GM19463 (cell line): Measurements from ENCODE around the gene ESPNL.
"Not testable (repeated sequence)": the region's sequence is repeated elsewhere in the genome, so short reads cannot be mapped to it uniquely, and the experiment has no call there.

Source experiments
- ATAC-seq: cut with Tn5 transposase; IDR thresholded peaks from one replicate; pipeline ENCODE4 v1.9.1; 2021; ENCODE audit warnings: mild to moderate bottlenecking, moderate library complexity; ENCODE audit not compliant: unreplicated experiment

ESPNL gene

DNA sequence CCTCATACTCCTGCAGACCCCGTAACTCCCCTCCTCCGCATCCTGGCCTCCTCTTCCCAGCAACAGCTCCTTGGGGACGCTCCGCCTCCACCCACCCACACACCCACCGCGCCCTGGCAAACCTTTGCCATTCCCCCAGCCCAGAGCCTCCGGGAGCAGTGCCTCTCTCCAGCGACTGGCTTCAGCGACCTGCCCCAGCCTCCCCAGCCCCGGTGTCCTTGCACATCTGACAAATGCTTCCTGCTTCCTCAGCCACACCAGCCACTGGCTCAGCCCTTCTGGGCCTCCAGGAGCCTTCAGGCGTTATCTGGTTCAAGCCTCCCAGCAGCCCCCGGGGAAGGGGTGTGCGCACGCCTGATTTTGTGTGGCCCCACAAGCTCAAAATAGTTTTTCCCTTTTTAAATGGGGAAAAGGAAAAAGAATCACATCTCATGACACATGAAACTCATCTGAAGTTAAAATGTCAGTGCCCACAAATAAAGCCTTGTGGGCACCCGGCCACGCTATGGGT, 14.2 kb downstream of the ESPNL start:
- ATAC-seq = no peak

DNA sequence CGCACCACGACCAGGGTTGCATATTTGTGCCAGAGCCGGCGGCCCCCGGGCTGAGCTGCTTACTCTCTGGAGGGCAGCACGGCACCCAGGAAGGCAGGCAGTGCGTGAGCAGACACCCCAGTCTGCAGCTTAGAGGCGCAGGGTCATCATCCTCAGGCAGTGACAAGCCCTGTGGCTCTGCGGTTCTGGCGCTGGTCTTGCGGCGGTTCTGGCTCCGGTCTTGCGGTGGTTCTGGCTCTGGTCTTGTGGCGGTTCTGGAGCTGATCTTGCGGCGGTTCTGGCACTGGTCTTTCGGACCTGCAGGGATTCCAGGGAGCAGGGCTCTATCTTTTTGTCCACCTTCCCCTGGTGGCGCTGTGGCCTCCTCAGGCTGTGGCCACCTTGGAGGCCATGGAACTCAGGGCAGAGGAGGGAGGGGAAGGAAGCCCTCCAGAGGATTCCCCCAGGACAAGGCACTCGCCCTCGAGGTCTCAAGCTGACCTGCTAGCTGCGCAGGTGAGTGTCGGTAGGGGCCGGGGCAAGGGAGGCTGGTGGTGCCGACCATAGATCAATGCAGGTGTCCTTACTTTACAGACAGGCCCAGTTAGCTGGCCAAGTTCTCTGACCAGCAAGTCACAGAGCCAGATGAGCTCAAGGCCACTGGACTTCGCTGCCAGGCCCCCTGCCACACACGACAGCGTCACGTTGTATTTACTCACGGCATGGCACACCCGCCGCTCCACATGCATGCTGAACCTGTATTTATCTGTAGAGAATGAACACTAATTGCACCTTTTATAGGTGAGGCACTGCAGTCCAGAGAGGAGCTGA, 14.9 kb downstream of the ESPNL start:
- no peak for ATAC-seq

DNA sequence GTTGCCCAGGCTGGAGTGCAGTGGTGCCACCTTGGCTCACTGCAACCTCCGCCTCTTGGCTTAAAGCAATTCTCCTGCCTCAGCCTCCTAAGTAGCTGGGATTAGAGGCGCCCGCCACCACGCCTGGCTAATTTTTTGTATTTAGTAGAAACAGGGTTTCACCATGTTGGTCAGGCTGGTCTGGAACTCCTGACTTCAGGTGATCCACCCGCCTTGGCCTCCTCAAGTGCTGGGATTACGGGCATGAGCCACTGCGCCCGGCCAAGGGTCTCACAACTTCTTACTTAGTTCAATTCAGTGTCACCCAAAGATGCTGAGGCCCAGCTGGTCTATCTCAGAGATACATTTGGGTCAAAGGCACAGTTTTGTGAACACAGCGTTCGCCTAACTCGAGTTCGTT, 15.6 kb downstream of the ESPNL start:
- ATAC-seq = not testable (repeated sequence)

DNA sequence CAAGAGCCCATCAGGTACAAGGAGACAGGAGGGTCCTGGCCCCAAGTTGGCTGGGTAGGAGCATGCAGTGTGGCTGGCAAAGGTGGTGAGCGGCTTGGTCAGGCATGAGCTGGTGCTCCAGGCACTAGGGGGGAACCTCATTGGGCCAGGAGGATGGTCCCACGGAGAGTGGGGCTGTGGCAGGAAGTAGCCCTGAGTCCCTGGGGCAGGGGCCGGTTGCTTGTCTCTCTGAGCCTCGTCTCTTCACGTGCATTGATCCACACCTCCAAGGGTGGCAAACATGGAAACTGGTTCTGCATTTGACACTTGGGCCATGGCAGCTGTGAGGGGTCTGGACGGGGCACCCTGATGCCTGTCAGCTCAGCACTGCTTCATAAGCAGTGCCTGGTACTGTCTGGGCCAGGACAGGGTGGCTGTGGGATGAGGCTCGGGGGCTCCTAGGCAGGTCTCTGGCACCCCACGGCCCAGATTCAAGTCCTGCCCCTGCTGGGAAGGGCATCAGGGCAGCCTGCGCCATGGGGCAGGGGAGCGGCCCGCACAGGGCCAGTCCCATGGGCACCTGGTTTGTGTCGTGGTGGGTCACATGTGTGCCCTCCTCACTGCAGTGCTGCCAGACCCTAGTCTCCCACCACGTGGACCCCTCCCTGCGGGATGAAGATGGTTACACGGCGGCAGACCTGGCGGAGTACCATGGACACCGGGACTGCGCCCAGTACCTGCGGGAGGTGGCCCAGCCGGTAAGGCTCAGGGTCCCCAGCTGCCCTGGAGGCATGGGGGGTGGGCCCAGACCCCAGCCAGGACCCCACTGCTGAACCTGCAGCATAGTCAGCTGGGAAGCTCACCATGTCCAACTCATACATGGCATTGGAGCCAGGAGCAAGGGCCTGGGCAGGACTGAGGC, 16.4 kb downstream of the ESPNL start:
- no peak for ATAC-seq

DNA sequence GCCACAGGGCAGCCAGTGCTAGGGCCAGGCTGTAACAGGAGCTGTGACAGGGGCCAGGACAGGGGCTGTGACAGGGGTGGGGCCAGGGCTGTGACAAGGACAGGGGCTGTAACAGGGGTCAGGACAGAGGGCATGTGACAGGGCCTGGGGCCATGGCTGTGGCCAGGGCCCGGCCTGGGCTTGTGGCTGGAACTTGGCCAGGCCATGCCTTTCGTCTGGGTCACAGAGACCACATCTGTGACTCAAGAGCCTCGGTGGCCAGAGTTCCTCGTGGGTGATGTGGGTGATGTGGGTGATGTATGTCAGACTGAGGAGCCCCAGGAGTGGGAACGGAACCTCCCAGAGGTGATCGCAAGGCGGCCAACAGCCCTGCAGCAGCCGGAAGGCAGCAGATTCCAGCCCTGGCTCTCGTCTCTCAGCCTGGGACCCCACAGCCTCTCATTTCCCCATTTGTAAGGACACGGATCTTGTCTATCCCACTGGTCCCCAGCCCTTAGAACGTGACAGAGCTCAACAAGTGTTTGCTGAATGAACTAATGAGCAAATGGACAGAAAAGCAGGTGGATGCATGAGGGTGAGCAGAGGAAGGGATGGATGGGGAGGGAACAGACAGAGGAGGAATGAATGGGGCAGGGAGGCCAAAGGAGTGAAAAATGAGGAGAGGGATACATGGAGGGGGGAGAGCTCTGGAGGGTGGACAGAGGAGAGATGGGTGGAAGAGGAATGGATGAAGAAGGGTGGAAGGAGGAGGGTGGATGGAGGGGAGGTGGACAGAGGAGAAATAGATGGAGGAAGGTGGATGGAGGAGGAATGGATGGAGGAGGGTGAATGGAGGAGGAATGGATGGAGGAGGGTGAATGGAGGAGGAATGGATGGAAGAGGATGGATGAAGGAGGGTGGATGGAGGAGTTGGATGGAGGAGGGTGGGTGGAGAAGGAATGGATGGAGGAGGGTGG, 17.3 kb downstream of the ESPNL start:
- no peak for ATAC-seq

DNA sequence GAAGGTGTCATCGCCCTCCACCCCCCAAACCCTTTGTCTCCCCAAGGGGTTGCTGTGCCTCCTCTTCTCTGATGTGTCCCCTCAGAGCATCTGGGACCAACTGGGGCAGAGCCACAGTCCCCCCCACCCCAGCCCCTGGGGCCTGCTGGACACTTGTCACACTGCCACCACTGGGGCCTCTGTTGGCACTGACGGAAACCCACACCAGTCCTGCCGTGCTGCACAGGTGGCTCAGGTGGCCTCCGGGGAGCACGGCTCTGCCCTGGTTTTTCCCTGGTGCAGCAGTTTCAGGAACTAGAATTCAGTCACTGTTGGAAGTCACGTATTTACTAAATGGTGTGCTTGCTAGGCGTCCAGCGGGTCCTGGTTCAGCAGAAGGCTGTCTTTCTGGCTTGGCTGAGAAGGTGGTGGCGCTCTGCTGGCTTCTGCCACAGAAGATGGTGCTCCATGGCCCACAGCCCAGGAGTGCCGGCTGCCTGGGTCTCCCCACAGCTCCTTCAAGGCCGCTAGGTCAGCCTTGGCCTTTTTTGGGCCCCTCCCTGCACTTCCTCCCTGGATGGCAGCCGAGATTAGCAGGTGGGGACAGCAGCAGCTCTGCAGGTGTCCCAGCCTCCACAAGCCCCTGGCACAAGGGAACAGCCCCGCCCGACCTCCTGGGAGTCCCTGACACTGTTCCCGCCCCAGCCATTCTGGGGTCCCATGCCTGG, 19.8 kb downstream of the ESPNL start:
- ATAC-seq = no peak

DNA sequence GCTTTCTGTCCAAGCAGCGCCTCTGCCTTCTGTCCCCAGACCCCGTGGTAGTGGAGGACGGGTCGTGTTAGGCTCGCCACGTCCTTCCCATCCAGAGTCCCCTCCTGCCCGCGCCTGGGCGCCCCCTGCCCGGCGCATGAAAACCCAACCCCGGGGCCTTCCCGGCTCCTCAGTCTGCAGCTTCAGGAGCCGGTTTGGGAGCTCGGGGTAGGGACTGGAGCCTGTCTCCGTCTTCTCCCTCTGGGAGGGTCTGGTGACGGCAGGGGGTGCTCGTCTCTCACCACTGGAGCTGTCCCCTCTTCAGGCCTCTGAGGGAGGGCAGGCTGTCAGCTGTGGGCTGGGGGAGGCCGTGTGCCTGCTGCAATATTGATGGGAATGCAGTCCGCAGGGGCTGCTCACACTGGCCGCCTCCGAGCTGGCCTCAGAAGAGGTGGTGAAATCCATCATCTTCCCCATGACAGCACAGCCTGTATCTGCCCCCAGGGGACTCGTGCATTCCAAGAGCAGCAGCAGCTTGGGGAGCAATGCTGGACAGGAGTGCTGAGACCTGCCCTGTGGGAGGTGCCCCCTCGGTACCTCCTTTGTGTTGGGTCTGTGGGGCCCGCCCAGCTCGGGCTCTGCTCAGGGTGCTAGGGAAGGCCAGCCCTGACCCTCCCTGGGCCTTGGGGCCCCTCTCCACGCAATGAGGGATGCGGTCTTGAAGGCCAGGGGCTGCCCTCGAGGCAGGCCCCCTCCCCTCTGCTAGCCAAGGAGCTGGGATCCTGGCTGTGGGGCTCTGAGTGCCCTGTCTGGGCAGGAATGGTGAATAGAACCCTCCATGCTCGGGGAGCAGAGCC, 20.5 kb downstream of the ESPNL start:
- no peak for ATAC-seq

DNA sequence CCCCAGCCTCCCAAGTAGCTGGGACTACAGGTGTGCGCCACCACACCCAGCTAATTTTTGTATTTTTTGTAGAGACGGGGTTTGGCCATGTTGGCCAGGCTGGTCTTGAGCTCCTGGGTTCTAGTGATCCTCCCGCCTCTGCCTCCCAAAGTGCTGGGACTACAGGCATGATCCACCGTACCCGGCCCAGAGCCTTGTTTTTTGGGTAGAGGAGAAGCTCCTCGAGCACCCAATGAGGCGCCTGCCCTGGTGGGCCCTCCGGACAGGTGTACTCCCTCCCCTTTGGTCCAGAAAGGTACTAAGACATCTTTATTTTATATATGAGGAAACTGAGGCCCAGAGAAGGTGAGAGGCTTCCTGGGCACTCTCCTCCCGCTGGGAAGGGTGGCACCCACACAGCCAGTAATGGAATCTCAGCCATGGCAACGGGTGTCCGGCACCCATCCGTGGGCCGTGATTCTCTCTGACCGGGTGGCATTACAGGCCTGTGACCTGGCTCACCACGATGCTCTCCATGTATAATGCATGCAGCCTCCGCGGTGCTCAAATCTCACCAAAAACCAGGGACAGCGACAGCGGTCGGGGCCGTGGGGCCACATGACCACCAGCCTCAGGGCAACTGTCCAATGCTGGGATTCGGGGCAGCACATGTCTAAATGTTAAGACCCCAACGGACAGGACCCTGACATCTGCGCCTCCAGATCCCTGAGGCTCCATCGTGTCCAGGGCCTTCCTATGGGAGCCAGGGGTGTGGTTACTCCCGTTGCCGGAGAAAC, 21.6 kb downstream of the ESPNL start:
- no peak for ATAC-seq

DNA sequence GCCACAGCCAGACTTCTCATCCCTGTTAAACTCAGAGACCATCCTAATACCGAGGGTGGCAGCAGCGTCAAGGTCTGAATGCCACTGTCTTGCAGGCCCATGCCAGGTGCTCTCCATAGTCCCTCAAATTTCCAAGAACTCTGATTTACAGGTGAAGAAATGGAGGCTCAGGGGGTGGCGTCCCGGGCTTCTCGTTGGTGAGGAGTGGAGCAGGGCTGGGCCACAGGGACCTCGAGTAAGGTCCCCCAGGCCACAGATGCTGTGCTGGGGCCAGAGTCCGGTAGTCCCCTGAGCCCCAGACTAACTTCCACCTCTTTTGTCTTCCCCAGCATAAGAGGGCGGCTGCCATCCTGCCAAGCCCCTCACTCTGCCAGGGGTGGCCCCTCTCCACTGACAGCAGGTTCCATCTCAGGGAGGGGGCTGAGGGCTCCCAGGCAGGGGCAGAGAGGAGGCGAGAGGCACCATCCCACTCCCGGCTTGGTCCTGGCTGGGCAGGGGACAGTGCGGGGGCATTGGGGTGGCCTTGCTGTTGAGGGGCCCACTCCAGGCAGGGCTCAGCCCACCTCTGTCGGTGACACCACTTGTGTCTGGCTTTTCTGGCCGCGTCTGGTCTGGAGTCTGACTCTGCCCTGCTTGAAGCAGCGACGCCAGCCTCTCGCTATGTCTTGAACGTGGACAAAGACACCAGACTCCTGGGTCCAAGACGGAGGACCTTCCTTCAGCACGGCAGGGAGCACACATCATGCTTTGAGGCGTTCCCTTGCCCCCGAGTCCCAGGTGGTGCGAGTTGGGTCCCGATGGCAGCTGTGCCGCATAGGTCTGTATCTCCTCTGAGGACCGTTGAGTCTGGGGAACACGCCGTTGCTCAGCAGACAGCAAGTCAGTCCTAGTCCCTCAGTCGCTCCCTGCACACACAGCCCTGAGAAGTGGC, 22.4 kb downstream of the ESPNL start:
- ATAC-seq = no peak

DNA sequence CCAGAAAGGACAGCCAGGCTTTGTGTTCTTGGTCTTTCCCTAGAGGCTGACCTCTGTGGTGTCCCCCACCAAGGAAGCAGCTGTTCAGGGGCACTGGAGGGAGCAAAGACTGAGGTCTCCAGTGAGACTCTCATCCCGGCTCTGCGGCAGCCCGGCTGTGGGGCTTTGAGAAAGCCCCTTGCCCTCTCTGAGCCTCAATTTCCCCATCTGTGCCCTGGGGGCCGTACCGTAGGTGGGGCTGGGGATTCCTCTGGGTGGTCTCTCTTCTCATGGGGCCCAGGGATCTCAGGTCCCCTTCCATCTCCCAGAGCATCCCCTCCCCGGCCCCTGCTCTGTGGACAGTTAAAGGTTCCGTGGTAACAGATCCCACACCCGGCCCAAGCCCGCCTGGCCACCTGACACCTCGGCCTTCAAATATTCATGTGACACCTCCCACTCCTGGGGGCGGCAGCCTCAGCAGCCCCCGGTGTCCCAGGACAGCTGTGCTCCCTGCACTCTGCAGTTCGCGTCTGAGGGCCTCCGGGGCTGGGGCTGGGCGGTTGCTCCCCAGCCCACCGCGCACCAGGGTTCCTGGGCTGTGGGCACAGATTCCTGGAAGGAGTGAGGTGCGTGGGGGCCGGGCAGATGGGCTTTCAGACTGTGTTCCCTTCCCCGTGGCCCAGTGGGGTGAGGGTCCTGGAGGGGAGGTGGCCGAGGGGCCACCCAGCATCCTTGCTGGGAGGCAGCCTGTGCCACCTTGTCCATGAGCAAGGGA, 23.3 kb downstream of the ESPNL start:
- no peak for ATAC-seq

DNA sequence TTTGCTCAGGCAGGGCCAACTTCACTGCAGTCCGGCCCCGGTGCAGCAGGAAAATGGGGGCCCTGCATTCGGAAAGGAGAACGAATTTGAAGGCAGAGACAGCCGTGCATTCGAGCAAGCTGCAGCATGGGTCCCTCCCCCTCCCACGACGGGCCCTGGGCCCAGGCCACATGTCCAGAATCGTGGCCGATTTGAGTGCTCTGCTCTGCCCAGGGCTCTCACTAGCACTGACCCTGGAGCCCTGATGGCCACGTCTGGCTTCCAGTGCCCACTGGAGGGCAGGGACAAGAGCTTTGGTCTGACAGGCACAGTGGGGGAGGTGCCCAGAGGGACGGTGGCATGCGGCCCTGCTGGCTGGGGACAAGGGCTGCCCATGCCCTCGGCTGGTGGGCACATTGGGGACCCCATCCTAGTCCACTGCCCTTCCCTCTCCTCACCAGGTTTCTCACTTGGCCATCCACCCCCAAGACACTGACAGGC, 23.9 kb downstream of the ESPNL start:
- no peak for ATAC-seq

DNA sequence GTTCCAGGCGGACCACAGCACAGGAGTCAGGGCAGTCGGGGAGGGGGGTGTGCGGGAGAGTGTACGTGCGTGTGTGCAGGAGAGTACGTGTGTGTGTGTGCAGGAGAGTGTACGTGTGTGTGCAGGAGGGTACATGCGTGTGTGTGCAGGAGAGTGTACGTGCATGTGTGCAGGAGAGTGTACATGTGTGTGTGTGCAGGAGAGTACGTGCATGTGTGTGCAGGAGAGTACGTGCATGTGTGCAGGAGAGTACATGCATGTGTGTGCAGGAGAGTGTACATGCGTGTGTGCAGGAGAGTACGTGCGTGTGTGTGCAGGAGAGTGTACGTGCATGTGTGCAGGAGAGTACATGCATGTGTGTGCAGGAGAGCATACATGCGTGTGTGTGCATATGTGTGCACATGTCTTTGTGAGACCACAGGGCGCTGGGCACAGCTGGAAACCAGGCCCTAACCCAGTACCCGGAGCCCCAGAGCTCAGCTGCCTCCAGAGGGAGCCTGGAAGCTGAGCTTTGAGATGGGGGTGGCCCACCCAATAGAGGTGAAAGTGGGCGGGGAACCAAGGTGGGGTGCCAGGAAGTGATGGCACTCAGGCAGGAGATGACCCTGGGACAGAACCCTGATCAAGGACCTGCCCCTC, 24.5 kb downstream of the ESPNL start:
- no peak for ATAC-seq

DNA sequence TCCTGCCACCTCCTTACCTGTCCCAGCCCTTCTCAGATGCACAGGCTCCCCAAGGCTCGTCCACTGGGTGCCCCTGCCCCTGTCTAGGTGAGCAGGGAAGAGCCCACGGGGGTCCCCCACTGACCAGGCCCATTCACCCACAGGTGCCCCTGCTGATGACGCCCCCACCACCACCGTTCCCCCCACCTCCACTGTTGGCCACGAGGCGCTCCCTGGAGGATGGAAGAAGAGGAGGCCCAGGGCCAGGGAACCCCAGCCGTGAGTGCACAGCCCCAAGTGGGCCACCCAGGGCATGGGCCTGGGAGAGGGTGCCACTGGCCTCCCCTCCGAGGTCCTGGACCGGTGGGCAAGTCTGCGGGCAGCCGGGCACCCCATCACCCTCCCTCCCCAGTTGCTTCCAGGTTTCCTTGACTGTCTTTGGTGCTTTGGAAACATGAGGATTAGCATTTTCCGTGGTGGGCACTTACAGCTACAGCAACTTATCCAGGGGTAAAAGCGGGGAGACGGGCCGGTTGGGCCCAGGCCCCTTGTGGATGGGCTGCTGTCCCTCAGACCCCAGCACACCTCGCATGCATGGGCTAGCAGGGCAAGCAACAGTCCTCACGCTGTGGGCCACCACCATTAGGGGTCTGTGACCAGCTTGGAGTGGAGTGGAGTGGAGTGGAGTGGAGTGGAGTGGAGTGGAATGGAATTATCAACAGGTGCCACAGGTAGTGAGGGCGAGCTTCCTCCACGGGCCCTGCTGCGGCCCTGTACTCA, 25.2 kb downstream of the ESPNL start:
- no peak for ATAC-seq

DNA sequence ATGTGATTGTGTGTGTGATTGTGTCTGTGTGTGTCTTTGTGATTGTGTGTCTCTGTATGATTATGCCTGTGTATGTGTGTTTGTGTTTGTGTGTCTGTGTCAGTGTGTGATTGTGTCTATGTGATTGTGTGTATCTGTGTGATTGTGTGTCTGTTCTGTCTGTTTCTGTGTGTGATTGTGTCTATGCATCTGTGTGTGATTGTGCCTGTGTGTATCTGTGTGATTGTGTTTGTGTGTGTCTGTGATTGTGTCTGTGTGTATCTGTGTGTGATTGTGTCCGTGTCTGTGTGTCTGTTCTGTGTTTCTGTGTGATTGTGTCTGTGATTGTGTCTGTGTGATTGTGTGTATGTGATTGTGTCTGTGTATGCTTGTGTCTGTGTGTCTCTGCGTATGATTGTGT, 26.2 kb downstream of the ESPNL start:
- ATAC-seq = no peak

DNA sequence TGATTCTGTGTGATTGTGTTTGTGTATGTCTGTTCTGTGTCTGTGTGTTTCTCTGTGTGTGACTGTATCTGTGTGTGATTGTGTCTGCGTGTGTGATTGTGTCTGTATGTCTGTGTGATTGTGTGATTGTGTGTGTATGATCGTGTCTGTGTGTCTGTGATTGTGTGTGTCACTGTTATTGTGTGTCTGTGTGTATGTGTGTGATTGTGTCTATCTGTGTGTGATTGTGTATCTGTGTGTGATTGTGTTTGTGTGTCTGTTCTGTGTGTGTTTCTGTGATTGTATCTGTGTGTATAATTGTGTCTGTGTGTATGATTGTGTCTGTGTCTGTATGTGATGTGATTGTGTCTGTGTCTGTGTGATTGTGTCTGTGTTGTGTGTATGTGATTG, 26.6 kb downstream of the ESPNL start:
- ATAC-seq = no peak
